SU-DHL-6 (cell line): Measurements from ENCODE around the gene CRYZL1.

ENCODE experiments used
- H2AFZ ChIP-seq: fragments of 200-600 bp; sonication (generic); 2 replicates; pipeline ENCODE4 v1.6.1; 2014; ENCODE audit warnings: low read depth, mild to moderate bottlenecking, moderate library complexity, mixed read lengths, antibody characterized with exemption, low read length; ENCODE audit not compliant: severe bottlenecking
- H3F3A ChIP-seq: fragments of 200-600 bp; shearing (Covaris generic); 2 replicates; pipeline ENCODE4 v1.6.0; 2016; ENCODE audit warnings: antibody characterized with exemption, mild to moderate bottlenecking; ENCODE audit not compliant: insufficient read depth
- H3K27ac ChIP-seq: fragments of 200-600 bp; sonication (generic); 2 replicates; pipeline ENCODE4 v1.5.1; 2016; ENCODE audit warnings: low read depth, mild to moderate bottlenecking, low read length, moderate library complexity, mixed read lengths
- H3K27me3 ChIP-seq: fragments of 200-600 bp; sonication (generic), shearing (Covaris generic); 2 replicates; pipeline ENCODE4 v1.6.0; 2014; ENCODE audit warnings: mild to moderate bottlenecking, low read length
- H3K36me3 ChIP-seq: fragments of 200-600 bp; sonication (generic); 2 replicates; pipeline ENCODE4 v1.6.1; 2014; ENCODE audit warnings: mild to moderate bottlenecking, low read length, mixed read lengths
- H3K4me2 ChIP-seq: fragments of 300-600, 200-600 bp; shearing (Covaris generic), sonication (generic); 2 replicates; pipeline ENCODE4 v1.6.0; 2014; ENCODE audit warnings: low read length, low read depth, mild to moderate bottlenecking; ENCODE audit not compliant: poor library complexity, severe bottlenecking
- H3K4me3 ChIP-seq: fragments of 200-600 bp; sonication (generic); 2 replicates; pipeline ENCODE4 v1.5.1; 2014; ENCODE audit warnings: antibody characterized with exemption, low read length, mild to moderate bottlenecking, mixed read lengths; ENCODE audit not compliant: insufficient read depth, poor library complexity, severe bottlenecking
- H3K79me2 ChIP-seq: fragments of 200-600 bp; sonication (generic); 2 replicates; pipeline ENCODE4 v1.6.1; 2014; ENCODE audit warnings: mild to moderate bottlenecking, low read length, moderate library complexity; ENCODE audit not compliant: insufficient read depth
- H3K9ac ChIP-seq: fragments of 200-600 bp; sonication (generic); 2 replicates; pipeline ENCODE4 v1.7.0; 2014; ENCODE audit warnings: mild to moderate bottlenecking, low read length
- H3K9me2 ChIP-seq: fragments of 200-600 bp; sonication (generic); replicated peaks from 2 replicates; pipeline ENCODE4 v1.6.1; 2014; ENCODE audit warnings: low read length; ENCODE audit not compliant: insufficient read depth
- H3K9me3 ChIP-seq: fragments of 200-600 bp; sonication (generic); 2 replicates; pipeline ENCODE4 v1.6.1; 2014; ENCODE audit warnings: low read length, mixed read lengths; ENCODE audit not compliant: insufficient read depth
- H4K20me1 ChIP-seq: fragments of 200-600 bp; sonication (generic); 2 replicates; pipeline ENCODE4 v1.6.1; 2014; ENCODE audit warnings: low read depth, mild to moderate bottlenecking, antibody characterized with exemption, low read length, moderate library complexity, mixed read lengths
- CTCF ChIP-seq: fragments of 200-600 bp; sonication (generic); IDR thresholded peaks from one replicate; pipeline ENCODE4 v1.5.1; 2017; ENCODE audit warnings: antibody characterized with exemption, mild to moderate bottlenecking, low read length, moderate library complexity; ENCODE audit not compliant: insufficient read depth, poor library complexity, severe bottlenecking
- EZH2phosphoT487 ChIP-seq: fragments of 200-600 bp; sonication (generic), shearing (Covaris generic); conservative IDR thresholded peaks from 2 replicates; pipeline ENCODE4 v1.6.1; 2018; ENCODE audit warnings: mild to moderate bottlenecking, antibody characterized with exemption, low read length, moderate library complexity, mixed read lengths

The CRYZL1 gene

GRCh38 chr21:33588485-33589335, 52.8 kb downstream of the CRYZL1 start, which contains the start of gene DONSON:
Gene DONSON, minus strand, starts transcription at chr21:33588684. Its CDS starts 43 bp downstream, at chr21:33588641.
- Histone ChIP-seq H3K9me3 (no peaks in the 10 kb centered on the region), H3K27ac (peak within 1 kb of the TSS; percentile 64), H3K36me3 (peaks cover 17% of the 10 kb centered on the region; the same call in 1 of the 2 replicates), H2AFZ (peak within 1 kb of the TSS; percentile 87), H3K4me3 (peak within 1 kb of the TSS; percentile 93), H3K9ac (peak within 1 kb of the TSS; percentile 96), H3F3A (no peaks in the 10 kb centered on the region), H3K27me3 (no peaks in the 10 kb centered on the region), H3K79me2 (peaks cover 41% of the 10 kb centered on the region), H3K9me2 (no peaks in the 10 kb centered on the region), H3K4me2 (peak within 1 kb of the TSS; percentile 81), H4K20me1 (peaks cover 3% of the 10 kb centered on the region; the same call in 1 of the 2 replicates)
- TF ChIP-seq EZH2phosphoT487, result no peak
- TF ChIP-seq CTCF, result no peak

- no peaks in the 10 kb centered on the region for H3K9me3 ChIP-seq
- peaks cover 24% of the 10 kb centered on the region; the same call in 1 of the 2 replicates for H3K36me3 ChIP-seq
- H2AFZ ChIP-seq, result peak overlapping the region; percentile 20
- H4K20me1 ChIP-seq, result peaks cover 3% of the 10 kb centered on the region; the same call in 1 of the 2 replicates
- H3K4me2 ChIP-seq, result peak overlapping the region; percentile 81
- H3K9me2 ChIP-seq, result no peaks in the 10 kb centered on the region
- H3K4me3 ChIP-seq, result peak overlapping the region; percentile 93
- H3F3A ChIP-seq, result no peaks in the 10 kb centered on the region
- no peak for TF ChIP-seq EZH2phosphoT487
- no peak for TF ChIP-seq CTCF
- H3K9ac ChIP-seq, result peak overlapping the region; percentile 96
- H3K27me3 ChIP-seq, result no peaks in the 10 kb centered on the region
- H3K27ac ChIP-seq, result peak overlapping the region; percentile 64
- peaks cover 41% of the 10 kb centered on the region for H3K79me2 ChIP-seq
Observed at GRCh38 chr21:33587792-33588484, 53.6 kb downstream of the CRYZL1 start.

GRCh38 chr21:33586927-33587326, 54.6 kb downstream of the CRYZL1 start:
- Histone ChIP-seq H4K20me1 (peaks cover 3% of the 10 kb centered on the region; the same call in 1 of the 2 replicates), H3K79me2 (peaks cover 41% of the 10 kb centered on the region), H3K9me3 (no peaks in the 10 kb centered on the region), H2AFZ (no peak overlapping the region), H3K4me3 (peak overlapping the region; percentile 93), H3K27me3 (no peaks in the 10 kb centered on the region), H3K4me2 (peak overlapping the region; percentile 81), H3K36me3 (peaks cover 26% of the 10 kb centered on the region; the same call in 1 of the 2 replicates), H3F3A (peaks cover 4% of the 10 kb centered on the region; the same call in 1 of the 2 replicates), H3K9me2 (no peaks in the 10 kb centered on the region), H3K27ac (no peak overlapping the region), H3K9ac (peak overlapping the region; percentile 96)
- TF ChIP-seq CTCF (no peak), EZH2phosphoT487 (no peak)
